GM12872 (cell line): ENCODE data around the gene DAD1.

ENCODE experiments used
- CTCF ChIP-seq: IDR thresholded peaks from 3 replicates; pipeline ENCODE4 v1.5.1; 2011; ENCODE audit warnings: low read depth, mild to moderate bottlenecking, low read length, moderate library complexity; ENCODE audit not compliant: insufficient read depth

DAD1 gene

GRCh38 chr14:22519877-22520685 is 68.9 kb downstream of the DAD1 start:
- TF ChIP-seq CTCF = no peak

GRCh38 chr14:22518073-22518472 is 71.0 kb downstream of the DAD1 start:
- TF ChIP-seq CTCF = no peak

- no peak for TF ChIP-seq CTCF
Measured at GRCh38 chr14:22517117-22517720, 71.8 kb downstream of the DAD1 start.

- no peak for TF ChIP-seq CTCF
Measured at GRCh38 chr14:22515929-22516328, 73.1 kb downstream of the DAD1 start.
